ENCODE data around the gene ADAMTSL1. TPM values are rescaled to one million over a fixed set of nuclear protein-coding genes. Genes with fewer than 3 reads are reported as not detected.

The ADAMTSL1 gene
- polyA plus RNA-seq, 1 donor from 2014 or later, result 1.1 TPM

GRCh38 chr9:18775241-18775640, 301.3 kb downstream of the ADAMTSL1 start:
- no peaks in the 10 kb centered on the region for H3K9me2 ChIP-seq (ENCODE audit: insufficient read depth, low read length)
- no peaks in the 10 kb centered on the region for H3F3A ChIP-seq (ENCODE audit: insufficient read depth, low read length, poor library complexity, severe bottlenecking)
- no peak for TF ChIP-seq TAF1 (IDR thresholded peaks at IDR 0.05; ENCODE audit: low read depth)
- no peak for TF ChIP-seq RAD21 (conservative IDR thresholded peaks at IDR 0.05)
- no peak for TF ChIP-seq MXI1 (conservative IDR thresholded peaks at IDR 0.05; ENCODE audit: poor library complexity, severe bottlenecking)
- TF ChIP-seq EZH2 (IDR thresholded peaks at IDR 0.05; ENCODE audit: borderline replicate concordance, insufficient read depth, low read length, poor library complexity, severe bottlenecking), result no peak
- no peak for TF ChIP-seq POLR2AphosphoS5 (IDR thresholded peaks at IDR 0.05)
- no peak for TF ChIP-seq CTCF (IDR thresholded peaks at IDR 0.05; ENCODE audit: poor library complexity, severe bottlenecking)
- no peak for TF ChIP-seq REST (IDR thresholded peaks at IDR 0.05; ENCODE audit: borderline replicate concordance)
- TF ChIP-seq EP300 (conservative IDR thresholded peaks at IDR 0.05; ENCODE audit: poor library complexity, severe bottlenecking), result no peak
- no peak for TF ChIP-seq SMC3 (conservative IDR thresholded peaks at IDR 0.05; ENCODE audit: poor library complexity)
- no peaks in the 10 kb centered on the region for H3K9me3 ChIP-seq (ENCODE audit: low read length)
- H4K20me1 ChIP-seq (ENCODE audit: insufficient read depth), result no peaks in the 10 kb centered on the region
- no peak overlapping the region for H3K27ac ChIP-seq (ENCODE audit: low read length)
- H3K4me2 ChIP-seq (ENCODE audit: low read length), result no peak overlapping the region
- no peaks in the 10 kb centered on the region for H3K79me2 ChIP-seq (replicated peaks; ENCODE audit: insufficient read depth, low read length)
- H2AFZ ChIP-seq (ENCODE audit: low read depth, low read length), result no peak overlapping the region
- H3K36me3 ChIP-seq (ENCODE audit: insufficient read depth, low read length), result no peaks in the 10 kb centered on the region
- no peak overlapping the region for H3K9ac ChIP-seq (ENCODE audit: low read length)
- no peaks in the 10 kb centered on the region for H3K27me3 ChIP-seq (ENCODE audit: insufficient read depth, low read depth, low read length)
- no peak overlapping the region for H3K4me3 ChIP-seq (ENCODE audit: low read length)

GRCh38 chr9:18775930-18776329, 302.0 kb downstream of the ADAMTSL1 start:
- Histone ChIP-seq H2AFZ (ENCODE audit: low read depth, low read length) (no peak overlapping the region), H3K9me2 (ENCODE audit: insufficient read depth, low read length) (no peaks in the 10 kb centered on the region)

More at GRCh38 chr9:18775930-18776329, 302.0 kb downstream of the ADAMTSL1 start:
- Histone ChIP-seq H3K36me3 (ENCODE audit: insufficient read depth, low read length) (no peaks in the 10 kb centered on the region), H3F3A (ENCODE audit: insufficient read depth, low read length, poor library complexity, severe bottlenecking) (no peaks in the 10 kb centered on the region), H3K9me3 (ENCODE audit: low read length) (no peaks in the 10 kb centered on the region), H3K27ac (ENCODE audit: low read length) (no peak overlapping the region), H3K4me2 (ENCODE audit: low read length) (no peak overlapping the region), H3K79me2 (replicated peaks; ENCODE audit: insufficient read depth, low read length) (no peaks in the 10 kb centered on the region), H3K9ac (ENCODE audit: low read length) (no peak overlapping the region), H3K4me3 (ENCODE audit: low read length) (no peak overlapping the region), H3K27me3 (ENCODE audit: insufficient read depth, low read depth, low read length) (no peaks in the 10 kb centered on the region), H4K20me1 (ENCODE audit: insufficient read depth) (no peaks in the 10 kb centered on the region)
- TF ChIP-seq MXI1 (conservative IDR thresholded peaks at IDR 0.05; ENCODE audit: poor library complexity, severe bottlenecking), result no peak
- TF ChIP-seq RAD21 (conservative IDR thresholded peaks at IDR 0.05), result no peak
- no peak for TF ChIP-seq EZH2 (IDR thresholded peaks at IDR 0.05; ENCODE audit: borderline replicate concordance, insufficient read depth, low read length, poor library complexity, severe bottlenecking)
- no peak for TF ChIP-seq SMC3 (conservative IDR thresholded peaks at IDR 0.05; ENCODE audit: poor library complexity)
- no peak for TF ChIP-seq POLR2AphosphoS5 (IDR thresholded peaks at IDR 0.05)
- no peak for TF ChIP-seq EP300 (conservative IDR thresholded peaks at IDR 0.05; ENCODE audit: poor library complexity, severe bottlenecking)
- no peak for TF ChIP-seq CTCF (IDR thresholded peaks at IDR 0.05; ENCODE audit: poor library complexity, severe bottlenecking)
- TF ChIP-seq REST (IDR thresholded peaks at IDR 0.05; ENCODE audit: borderline replicate concordance), result no peak
- no peak for TF ChIP-seq TAF1 (IDR thresholded peaks at IDR 0.05; ENCODE audit: low read depth)

All from neural cell (in vitro differentiated cells).